K562 (cell line): ENCODE data around the gene TRIM38. TPM values are rescaled to one million over a fixed set of nuclear protein-coding genes. Genes with fewer than 3 reads are reported as not detected.

ENCODE experiments used
- ATAC-seq: fragments of 200-7000 bp; cut with Tn5 transposase; 3 replicates; pipeline ENCODE4 v1.9.1; 2020; ENCODE audit warnings: moderate library complexity
- BruUV-seq: library from RNA; stranded (reverse); fragments of 400-500 nt; replicated peaks from 2 replicates; lab custom pipeline; 2021; lab: Mats Ljungman, UMichigan
- CTCF ChIA-PET: fragments of 300-600 bp; formaldehyde crosslinking; extraction: SDS; loops from one replicate; lab custom pipeline; 2021; ENCODE audit warnings: low intra/inter-chr PET ratio; lab: Yijun Ruan, JAX
- POLR2A ChIA-PET: fragments of 300-600, 350-650 bp; sonication (Branson Sonifier 250); formaldehyde crosslinking; extraction: SDS; loops from one replicate; lab custom pipeline; 2021; ENCODE audit warnings: antibody characterized with exemption, inconsistent platforms; lab: Yijun Ruan, JAX
- DNase-seq, 4 experiments: peaks; one replicate each; pipeline versions ENCODE4 v3.0.0 to v3.0.0-alpha.2; 2011 to 2018; ENCODE audit warnings: low spot score in 3 of 4, mixed read lengths in 3 of 4; ENCODE audit errors: extremely low read depth in 1 of 4
- FAIRE-seq: peaks from 2 replicates; lab custom pipeline; 2011; peaks lifted over from hg19 to GRCh38; lab: Jason Lieb, UNC
- H2AFZ ChIP-seq: 2 replicates; pipeline ENCODE4 v1.6.0; 2011; ENCODE audit warnings: low read depth, low read length, control low read depth, inconsistent platforms
- H3K27ac ChIP-seq: fragments of 200-600 bp; 3 replicates; pipeline ENCODE4 v1.8.0; 2011; ENCODE audit warnings: low read depth, mild to moderate bottlenecking, control low read depth, inconsistent platforms, low read length, moderate library complexity, mixed read lengths; ENCODE audit errors: extremely low read depth
- H3K27me3 ChIP-seq, 2 experiments: fragments of 300-600 bp in 1 of 2; 2 replicates in 1 of 2; 3 replicates in 1 of 2; pipeline versions ENCODE4 v1.6.0 to v1.8.0; 2011; ENCODE audit warnings: inconsistent platforms in 2 of 2, low read length in 2 of 2, mild to moderate bottlenecking in 1 of 2, mixed read lengths in 1 of 2, moderate library complexity in 1 of 2; ENCODE audit not compliant: control insufficient read depth in 2 of 2, insufficient read depth in 2 of 2
- H3K36me3 ChIP-seq: fragments of 300-600 bp; 3 replicates; pipeline ENCODE4 v1.8.0; 2011; ENCODE audit warnings: mild to moderate bottlenecking, low read length, inconsistent platforms; ENCODE audit not compliant: control insufficient read depth, insufficient read depth
- H3K4me1 ChIP-seq, 2 experiments: fragments of 200-600 bp in 1 of 2; replicated peaks in 1 of 2; 2 replicates in 1 of 2; 3 replicates in 1 of 2; pipeline versions ENCODE4 v1.5.1 to v1.8.0; 2011; ENCODE audit warnings: inconsistent platforms in 2 of 2, low read length in 2 of 2, mild to moderate bottlenecking in 1 of 2, mixed read lengths in 1 of 2, moderate library complexity in 1 of 2; ENCODE audit not compliant: control insufficient read depth in 2 of 2, insufficient read depth in 2 of 2
- H3K4me2 ChIP-seq: 2 replicates; pipeline ENCODE4 v1.6.1; 2011; ENCODE audit warnings: low read length, control low read depth, inconsistent platforms, mixed read lengths; ENCODE audit not compliant: insufficient read depth
- H3K4me3 ChIP-seq: fragments of 200-600 bp; sonication (generic), shearing (Covaris generic); 2 replicates; pipeline ENCODE4 v1.5.1; 2016; ENCODE audit warnings: control low read depth, inconsistent platforms
- H3K79me2 ChIP-seq: fragments of 200-600 bp; 3 replicates; pipeline ENCODE4 v1.8.0; 2011; ENCODE audit warnings: low read length, inconsistent platforms; ENCODE audit not compliant: control insufficient read depth, insufficient read depth
- H3K9ac ChIP-seq, 2 experiments: 2 replicates each; pipeline versions ENCODE4 v1.6.0 to v1.6.1; 2011; ENCODE audit warnings: low read depth in 2 of 2, low read length in 2 of 2, control low read depth in 1 of 2, inconsistent platforms in 1 of 2, mild to moderate bottlenecking in 1 of 2, mixed read lengths in 1 of 2; ENCODE audit not compliant: insufficient read depth in 1 of 2
- H3K9me1 ChIP-seq: one replicate; pipeline ENCODE4 v1.6.0; 2011; ENCODE audit warnings: inconsistent platforms, mild to moderate bottlenecking, low read length, moderate library complexity; ENCODE audit not compliant: control insufficient read depth, insufficient read depth
- H3K9me3 ChIP-seq: replicated peaks from 2 replicates; pipeline ENCODE4 v1.5.1; 2011; ENCODE audit warnings: low read depth, low read length, inconsistent platforms; ENCODE audit not compliant: control insufficient read depth, insufficient read depth
- H4K20me1 ChIP-seq: replicated peaks from 2 replicates; pipeline ENCODE4 v1.6.1; 2011; ENCODE audit warnings: low read length, inconsistent platforms, mixed read lengths; ENCODE audit not compliant: control insufficient read depth, insufficient read depth
- CREM ChIP-seq: IDR thresholded peaks from 2 replicates; pipeline ENCODE4 v1.6.1; 2014; ENCODE audit warnings: antibody characterized with exemption, low read depth
- DACH1 ChIP-seq: fragments of 450-650 bp; IDR thresholded peaks from 2 replicates; pipeline ENCODE4 v1.6.1; 2018; ENCODE audit not compliant: partially characterized antibody
- EGR1 ChIP-seq: fragments of 450-650 bp; conservative IDR thresholded peaks from 2 replicates; pipeline ENCODE4 v1.6.1; 2017; ENCODE audit warnings: mild to moderate bottlenecking
- HES1 ChIP-seq: fragments of 450-650 bp; IDR thresholded peaks from 2 replicates; pipeline ENCODE4 v1.6.1; 2016; ENCODE audit warnings: low read depth, mild to moderate bottlenecking, moderate library complexity
- NR2C1 ChIP-seq, 2 experiments: fragments of 450-650 bp; IDR thresholded peaks; 2 replicates each; pipeline ENCODE4 v1.6.1; 2017; ENCODE audit warnings: mild to moderate bottlenecking in 2 of 2, antibody characterized with exemption in 1 of 2, inconsistent platforms in 1 of 2, missing compliant biosample characterization in 1 of 2, missing genetic modification characterization in 1 of 2
- PKNOX1 ChIP-seq: fragments of 450-650 bp; IDR thresholded peaks from 2 replicates; pipeline ENCODE4 v1.6.1; 2016
- SMAD3 ChIP-seq: fragments of 450-650 bp; formaldehyde crosslinking; conservative IDR thresholded peaks from 2 replicates; pipeline ENCODE4 v1.4.0; 2020; ENCODE audit warnings: mild to moderate bottlenecking
- STAT5A ChIP-seq: IDR thresholded peaks from 2 replicates; pipeline ENCODE4 v1.6.1; 2012; ENCODE audit warnings: low read length, inconsistent platforms, borderline replicate concordance
- TAF9B ChIP-seq: fragments of 450-650 bp; IDR thresholded peaks from 2 replicates; pipeline ENCODE4 v1.6.1; 2018; ENCODE audit warnings: mild to moderate bottlenecking; ENCODE audit not compliant: partially characterized antibody
- TRIM25 ChIP-seq: fragments of 450-650 bp; IDR thresholded peaks from 2 replicates; pipeline ENCODE4 v1.7.0; 2016; ENCODE audit warnings: borderline replicate concordance
- USF1 ChIP-seq: sonication (generic); formaldehyde crosslinking; IDR thresholded peaks from 2 replicates; pipeline ENCODE4 v1.9.0; 2022; ENCODE audit warnings: mild to moderate bottlenecking, missing genetic modification reagents
- ZNF24 ChIP-seq: fragments of 450-650 bp; IDR thresholded peaks from 2 replicates; pipeline ENCODE4 v1.6.1; 2016
- ZNF280B ChIP-seq: fragments of 250-450 bp; sonication (Bioruptor Pico); IDR thresholded peaks from 2 replicates; pipeline ENCODE4 v1.5.1; 2021; ENCODE audit warnings: mild to moderate bottlenecking
- WGBS: fragments of 100-300 bp; shearing (Covaris generic); methylation state at CpG from one replicate; pipeline ENCODE4 v1.1.6; 2016; ENCODE audit warnings: low coverage, mixed read lengths; ENCODE audit not compliant: insufficient coverage; ENCODE audit errors: missing lambda C conversion rate; 5-methylcytosine and 5-hydroxymethylcytosine counted together
- in situ Hi-C: fragments of 300-500 bp; cut with MboI; formaldehyde crosslinking; loops from 4 replicates; pipeline ENCODE4 v1.15.0; 2018; ENCODE audit warnings: inconsistent platforms, mixed read lengths
- intact Hi-C: fragments of 100-400 bp; cut with micrococcal nuclease; formaldehyde crosslinking; loops from 2 replicates; pipeline ENCODE4 v1.14.2; 2022
- polyA plus RNA-seq, 8 experiments: library from polyadenylated mRNA; depleted of rRNA in 4 of 8; stranded (reverse) in 5 of 8; unstranded in 3 of 8; fragments of >200 nt; fragmentation: Nextera tagmentation in 2 of 8; fragmentation: Illumina TruSeq in 1 of 8; extraction: Ambion mirVana in 2 of 8; extraction: Trizol in 1 of 8; gene quantifications; 2 replicates each; pipeline versions ENCODE4 v1.2.1 to v1.2.3, GENCODE V29; 2011 to 2014; ENCODE audit warnings: inconsistent platforms in 1 of 8, missing spikeins in 1 of 8
- total RNA-seq, 7 experiments: library from RNA; depleted of rRNA in 6 of 7; stranded (reverse); fragments of >200 nt in 6 of 7; fragmentation: Illumina TruSeq in 2 of 7; extraction: Trizol in 2 of 7; gene quantifications; 2 replicates each; pipeline versions ENCODE4 v1.2.1 to v1.2.3, GENCODE V29; 2011 to 2021; ENCODE audit warnings: low replicate concordance in 1 of 7

The TRIM38 gene
- total and polyA plus RNA-seq, 9 of the 15 experiments (the other 6 are each of a cell fraction or from before 2014, with no cell fraction given), result 1.7 to 6.7 (median 6.3) TPM

- H4K20me1 ChIP-seq, result no peaks in the 10 kb centered on the region
- POLR2A ChIA-PET, result interaction anchor here (0.8 to 3.6 kb wide), 23 partner anchors 9 to 210 kb away, joined by 3 to 47 read pairs (median 5); partner anchors contain the start of gene SLC17A1
- DNase-seq, result peak; percentile 74 to 86 (median 78)
- peak overlapping the region; percentile 95 for H3K27ac ChIP-seq
- H3K36me3 ChIP-seq, result no peaks in the 10 kb centered on the region
- H3K27me3 ChIP-seq, result no peaks in the 10 kb centered on the region
- H3K9me1 ChIP-seq, result no peaks in the 10 kb centered on the region
- in situ Hi-C loops (no loop called here), intact Hi-C loops (loop anchor here (1.0 to 5.0 kb wide), 5 partner anchors 33 to 270 kb away; no protein-coding TSS in a partner anchor)
- peak; percentile 74 for FAIRE-seq
- BruUV-seq, result no TSS peak
- no peaks in the 10 kb centered on the region for H3K9me3 ChIP-seq
- ATAC-seq, result peak; percentile 71
- H3K4me2 ChIP-seq, result peak overlapping the region; percentile 91
- WGBS, result 2% methylated on average over 30 of the region's 30 CpGs
- H3K4me1 ChIP-seq, result peaks cover 6 to 11% of the 10 kb centered on the region in 2 experiments
- 0 out of 3 replicates have a peak, but pooled peaks cover 2% of the 10 kb centered on the region for H3K79me2 ChIP-seq
- H3K9ac ChIP-seq, result peak overlapping the region; percentile 92
- peak overlapping the region; percentile 72 for H3K4me3 ChIP-seq
- H2AFZ ChIP-seq, result peak overlapping the region; percentile 95
- CTCF ChIA-PET, result interaction anchor here (1.0 to 1.1 kb wide), 2 partner anchors 21 to 203 kb away, joined by 3 read pairs; no protein-coding TSS in a partner anchor
- TF ChIP-seq TRIM25, result no peak
- TF ChIP-seq ZNF24, result no peak; the same call in none of the 2 replicates
- peak; percentile 75 for TF ChIP-seq TAF9B
- 0 out of 2 replicates have a peak, but pooled peaks have one; percentile 18 for TF ChIP-seq SMAD3 (CRISPR knock-in tag)
- TF ChIP-seq HES1, result peak; percentile 77; the same call in 1 of the 2 replicates
- no peak for TF ChIP-seq NR2C1 (IDR thresholded peaks at IDR 0.05)
- 0 out of 2 replicates have a peak, but pooled peaks have one; percentile 13 for TF ChIP-seq NR2C1 (tag; IDR thresholded peaks at IDR 0.05)
- 0 out of 2 replicates have a peak, but pooled peaks have one; percentile 23 for TF ChIP-seq ZNF280B
- peak; percentile 10; the same call in 1 of the 2 replicates for TF ChIP-seq STAT5A
- peak; percentile 87 for TF ChIP-seq DACH1
- peak; percentile 64 for TF ChIP-seq CREM
- peak; percentile 93 for TF ChIP-seq PKNOX1
- TF ChIP-seq USF1, result peak; percentile 69
- peak; percentile 57 for TF ChIP-seq EGR1
Observed at GRCh38 chr6:25991785-25992412, 29.3 kb downstream of the TRIM38 start.
